Panc1 (cell line): ENCODE results near the gene SLC12A5. TPM values are rescaled to one million over a fixed set of nuclear protein-coding genes. Genes with fewer than 3 reads are reported as not detected.

Experiments
- ATAC-seq: fragments of 200-7000 bp; cut with Tn5 transposase; 2 replicates; pipeline ENCODE4 v1.9.1; 2020; ENCODE audit warnings: mild to moderate bottlenecking, moderate library complexity
- BruUV-seq: library from RNA; stranded (reverse); fragments of 400-500 nt; replicated peaks from 2 replicates; lab custom pipeline; 2021; lab: Mats Ljungman, UMichigan
- CTCF ChIA-PET: fragments of 300-600 bp; sonication (Branson Sonifier 250); formaldehyde crosslinking; loops from one replicate; lab custom pipeline; 2022; ENCODE audit warnings: antibody characterized with exemption; lab: Charles Lee
- POLR2A ChIA-PET: fragments of 300-600 bp; sonication (Branson Sonifier 250); formaldehyde crosslinking; loops from one replicate; lab custom pipeline; 2022; ENCODE audit warnings: antibody characterized with exemption; lab: Charles Lee
- DNase-seq: peaks from one replicate; pipeline ENCODE4 v3.0.0-alpha.2; 2010; ENCODE audit warnings: low read depth, low spot score
- H3K27ac ChIP-seq: 2 replicates; pipeline ENCODE4 v1.5.1; 2011; ENCODE audit warnings: mild to moderate bottlenecking, low read length, inconsistent platforms
- H3K27me3 ChIP-seq: fragments of 200-500 bp; sonication (Bioruptor generic); 2 replicates; pipeline ENCODE4 v1.6.0; 2014; ENCODE audit warnings: low read length, inconsistent platforms; ENCODE audit not compliant: control insufficient read depth, insufficient read depth
- H3K36me3 ChIP-seq: fragments of 200-500 bp; sonication (Bioruptor generic); 2 replicates; pipeline ENCODE4 v1.5.1; 2014; ENCODE audit warnings: inconsistent platforms, mild to moderate bottlenecking, low read length, moderate library complexity; ENCODE audit not compliant: control insufficient read depth, insufficient read depth
- H3K4me1 ChIP-seq: 2 replicates; pipeline ENCODE4 v1.5.1; 2011; ENCODE audit warnings: inconsistent platforms, mild to moderate bottlenecking, low read length, moderate library complexity; ENCODE audit not compliant: control insufficient read depth, insufficient read depth
- H3K4me3 ChIP-seq, 2 experiments: 2 replicates each; pipeline ENCODE4 v1.5.1; 2011 to 2012; ENCODE audit warnings: low read depth in 2 of 2, low read length in 2 of 2, mild to moderate bottlenecking in 2 of 2, inconsistent platforms in 1 of 2, moderate library complexity in 1 of 2
- H3K9me3 ChIP-seq: fragments of 200-500 bp; sonication (Bioruptor generic); 2 replicates; pipeline ENCODE4 v1.5.1; 2014; ENCODE audit warnings: low read depth, mild to moderate bottlenecking, inconsistent platforms, low read length, moderate library complexity; ENCODE audit not compliant: control insufficient read depth, insufficient read depth
- CTCF ChIP-seq: fragments of 450-650 bp; IDR thresholded peaks from 2 replicates; pipeline ENCODE4 v1.5.1; 2017; ENCODE audit warnings: mild to moderate bottlenecking
- POLR2AphosphoS5 ChIP-seq: IDR thresholded peaks from 2 replicates; pipeline ENCODE4 v1.6.1; 2012; ENCODE audit warnings: mild to moderate bottlenecking, low read depth, low read length, moderate library complexity
- REST ChIP-seq, 2 experiments: IDR thresholded peaks; 2 replicates each; pipeline ENCODE4 v1.6.1; 2011 to 2012; ENCODE audit warnings: low read depth in 2 of 2, control low read depth in 1 of 2, low read length in 1 of 2, mild to moderate bottlenecking in 1 of 2, moderate library complexity in 1 of 2; ENCODE audit not compliant: insufficient read depth in 1 of 2
- SIN3A ChIP-seq: IDR thresholded peaks from 2 replicates; pipeline ENCODE4 v1.6.1; 2012; ENCODE audit warnings: low read depth, mild to moderate bottlenecking, low read length, moderate library complexity, borderline replicate concordance; ENCODE audit not compliant: insufficient read depth
- TCF7L2 ChIP-seq: IDR thresholded peaks from 2 replicates; pipeline ENCODE4 v1.6.1; 2011; ENCODE audit warnings: mild to moderate bottlenecking, low read depth, low read length, inconsistent platforms
- in situ Hi-C: cut with HindIII; loops from 2 replicates; pipeline ENCODE4 v1.10.0; 2016; ENCODE audit warnings: low sequenced_read_pairs, low pct_unique_long_range_greater_than_20kb
- intact Hi-C: fragments of 100-400 bp; cut with micrococcal nuclease; formaldehyde crosslinking; loops from one replicate; pipeline ENCODE4 v1.10.0; 2022; ENCODE audit not compliant: unreplicated experiment
- total RNA-seq: library from RNA; stranded (reverse); gene quantifications from one replicate; pipeline ENCODE4 v1.2.1, GENCODE V29; 2021; ENCODE audit not compliant: unreplicated experiment

SLC12A5 gene
- total RNA-seq, 1 experiment from 2014 or later: 11.8 TPM

DNA sequence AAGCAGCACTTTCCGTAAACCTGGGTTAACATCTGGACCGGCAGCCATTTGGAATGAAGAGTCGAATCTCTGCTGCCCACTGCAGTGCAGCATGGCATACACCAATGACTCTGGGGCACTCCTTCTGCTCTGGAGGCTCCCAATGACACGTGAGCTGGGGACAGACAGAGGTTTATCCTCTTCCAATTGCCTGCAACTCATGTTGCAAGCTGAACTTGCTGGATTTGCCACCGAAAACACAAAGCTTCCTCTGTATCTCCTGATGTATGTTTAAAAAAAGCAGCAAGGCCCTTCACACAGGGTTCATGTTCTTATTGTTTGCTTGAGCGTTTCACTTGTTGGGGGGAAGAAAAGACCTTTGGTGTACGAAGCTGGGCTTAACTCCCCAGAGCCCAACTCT lies 49.9 kb downstream of the SLC12A5 start:
- Histone ChIP-seq H3K27me3 (no peaks in the 10 kb centered on the region), H3K9me3 (no peaks in the 10 kb centered on the region), H3K4me1 (no peaks in the 10 kb centered on the region; the same call in none of the 2 replicates), H3K36me3 (no peaks in the 10 kb centered on the region; the same call in none of the 2 replicates), H3K27ac (no peak overlapping the region), H3K4me3 (no peak overlapping the region)
- CTCF ChIA-PET: no interaction called here
- ATAC-seq: no peak
- POLR2A ChIA-PET: no interaction called here
- TF ChIP-seq REST (IDR thresholded peaks at IDR 0.05; ENCODE audit: insufficient read depth in 1 of 2, low read depth in 2 of 2, low read length in 1 of 2) (no peak), SIN3A (no peak), CTCF (no peak), POLR2AphosphoS5 (no peak), TCF7L2 (no peak)
- in situ Hi-C loops: no loop called here
- intact Hi-C loops: no loop called here
- DNase-seq: no peak
- BruUV-seq: no TSS peak

DNA sequence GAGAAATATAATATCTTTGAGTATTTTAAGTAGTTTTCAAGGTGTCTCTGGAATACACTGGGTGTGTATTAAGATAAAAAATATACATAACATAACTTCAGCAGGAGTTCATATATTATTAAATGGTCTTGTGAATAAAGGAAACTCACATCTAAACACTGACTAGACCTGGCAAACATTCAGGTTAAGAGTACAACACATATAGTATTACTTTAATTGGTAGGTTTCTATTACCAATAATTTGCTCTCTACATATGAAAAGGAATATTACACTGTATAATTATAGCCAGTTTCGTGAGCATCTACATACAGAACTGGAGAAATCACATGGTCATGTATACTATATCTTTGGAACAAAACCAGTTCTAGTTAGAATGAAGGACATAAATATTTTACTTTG lies 52.1 kb downstream of the SLC12A5 start:
- CTCF ChIA-PET: no interaction called here
- DNase-seq (no peak), ATAC-seq (no peak)
- no peak overlapping the region for H3K27ac ChIP-seq
- TF ChIP-seq CTCF (no peak), POLR2AphosphoS5 (no peak), SIN3A (no peak), REST (IDR thresholded peaks at IDR 0.05; ENCODE audit: insufficient read depth in 1 of 2, low read depth in 2 of 2, low read length in 1 of 2) (no peak), TCF7L2 (no peak)
- H3K36me3 ChIP-seq: no peaks in the 10 kb centered on the region; the same call in none of the 2 replicates
- H3K9me3 ChIP-seq: no peaks in the 10 kb centered on the region
- intact Hi-C loops: no loop called here
- POLR2A ChIA-PET: no interaction called here
- BruUV-seq: no TSS peak
- no peak overlapping the region for H3K4me3 ChIP-seq
- peaks cover 19% of the 10 kb centered on the region for H3K4me1 ChIP-seq
- no peaks in the 10 kb centered on the region for H3K27me3 ChIP-seq
- in situ Hi-C loops: no loop called here
